Measurements from ENCODE around the gene PEAK3. TPM values are rescaled to one million over a fixed set of nuclear protein-coding genes. Genes with fewer than 3 reads are reported as not detected.

The PEAK3 gene
- under 1 TPM; 0.04 to 0.12 (median 0.09) TPM for polyA plus RNA-seq (ENCODE audit: insufficient read length in 3 of 3)
- long read RNA-seq, donor 1: 0 reads
- long read RNA-seq, donor 2: 0 reads
- long read RNA-seq, donor 3: 0 reads
- long read RNA-seq, donor 4: 0 reads
- long read RNA-seq, donor 5: 0 reads
- long read RNA-seq, donor 6: 0 reads
- long read RNA-seq, donor 7: 0 reads
- long read RNA-seq, donor 8: 0 reads
- long read RNA-seq, donor 9: 0 reads
- long read RNA-seq, donor 10: 0 reads
- long read RNA-seq, donor 11: 0 reads
- long read RNA-seq, donor 12: 0 reads
- long read RNA-seq, donor 13: 0 reads
- long read RNA-seq, donor 14: 0 reads
- long read RNA-seq, donor 15: 0 reads
- long read RNA-seq, donor 16: 0 reads

GRCh38 chr19:2282062-2282861, at the start of gene PEAK3:
Gene PEAK3, minus strand, starts transcription at chr19:2282175. Its CDS starts 1,244 bp downstream, at chr19:2280931.
- no peak for DNase-seq

GRCh38 chr19:2330632-2331284, 48.8 kb upstream of the PEAK3 start:
- no peak for DNase-seq

GRCh38 chr19:2330255-2330631, 48.3 kb upstream of the PEAK3 start:
- DNase-seq: no peak

- no peak for DNase-seq
Observed at GRCh38 chr19:2329501-2329916, 47.5 kb upstream of the PEAK3 start.

GRCh38 chr19:2329149-2329478, 47.1 kb upstream of the PEAK3 start:
- DNase-seq: no peak

GRCh38 chr19:2328401-2329148, 46.6 kb upstream of the PEAK3 start, which contains the start of the genes LSM7 and SPPL2B:
Gene LSM7, minus strand, starts transcription at chr19:2328586. Its CDS starts 20 bp downstream, at chr19:2328566.
Gene SPPL2B, plus strand, starts transcription at chr19:2328684. Its CDS starts 26 bp downstream, at chr19:2328710.
- DNase-seq: peak; percentile 91

- DNase-seq: no peak
Observed at GRCh38 chr19:2327773-2328400, 45.9 kb upstream of the PEAK3 start.

- DNase-seq: no peak
Observed at GRCh38 chr19:2326699-2327360, 44.9 kb upstream of the PEAK3 start.

GRCh38 chr19:2325281-2326046, 43.5 kb upstream of the PEAK3 start:
- DNase-seq: no peak

GRCh38 chr19:2324220-2324948, 42.4 kb upstream of the PEAK3 start:
- no peak for DNase-seq

- DNase-seq: no peak
Observed at GRCh38 chr19:2323707-2324106, 41.7 kb upstream of the PEAK3 start.

- no peak for DNase-seq
Observed at GRCh38 chr19:2321565-2322283, 39.7 kb upstream of the PEAK3 start.

GRCh38 chr19:2320939-2321338, 39.0 kb upstream of the PEAK3 start:
- DNase-seq: no peak

GRCh38 chr19:2320049-2320448, 38.1 kb upstream of the PEAK3 start:
- no peak for DNase-seq

GRCh38 chr19:2319551-2319950, 37.6 kb upstream of the PEAK3 start:
- no peak for DNase-seq

- no peak for DNase-seq
Observed at GRCh38 chr19:2318923-2319322, 36.9 kb upstream of the PEAK3 start.

GRCh38 chr19:2317756-2318155, 35.8 kb upstream of the PEAK3 start:
- DNase-seq: no peak

GRCh38 chr19:2317300-2317699, 35.3 kb upstream of the PEAK3 start:
- DNase-seq: no peak
